ENCODE data around the gene GPR35. TPM values are rescaled to one million over a fixed set of nuclear protein-coding genes. Genes with fewer than 3 reads are reported as not detected.

The GPR35 gene
- total RNA-seq, 1 donor from 2014 or later: 24.9 TPM

DNA sequence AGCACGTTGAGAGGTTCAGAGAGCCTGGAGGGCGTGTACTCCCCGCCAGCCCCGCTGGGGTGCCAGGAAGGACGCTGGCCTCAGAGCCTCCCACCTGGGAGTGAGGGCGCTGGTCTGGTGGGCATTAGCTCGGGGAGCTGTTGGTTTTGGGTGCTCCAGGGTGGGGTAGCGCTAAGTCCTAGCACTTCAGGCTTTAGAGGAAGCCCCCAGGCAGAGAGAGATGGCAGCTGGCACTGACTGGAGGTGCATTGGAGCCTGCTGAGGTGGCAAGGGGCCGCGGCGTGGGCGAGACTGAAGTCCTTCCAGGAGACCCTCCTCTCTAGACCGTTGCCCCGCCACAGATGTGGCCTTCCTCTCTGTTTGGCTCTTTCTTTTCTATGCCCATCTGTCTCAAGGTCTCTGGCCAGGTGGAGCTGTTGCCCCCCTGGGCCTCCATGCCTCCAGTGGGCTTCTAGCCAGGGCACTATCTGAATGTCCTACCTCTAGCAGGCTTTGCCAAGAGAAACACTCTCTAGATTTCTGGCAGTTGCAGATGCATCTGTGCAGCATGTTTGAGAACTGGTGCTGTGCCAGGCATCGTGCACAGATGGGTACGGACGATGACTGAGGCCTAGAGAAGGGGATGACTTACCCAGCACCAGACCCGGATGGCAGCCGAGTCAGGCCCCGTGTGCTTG lies 32.1 kb upstream of the GPR35 start:
- H3K27ac Mint-ChIP-seq: no peak overlapping the region
- H3K9me3 Mint-ChIP-seq: no peaks in the 10 kb centered on the region
- no peak overlapping the region for H3K4me3 Mint-ChIP-seq (ENCODE audit: low read depth)
- intact Hi-C loops (cut with micrococcal nuclease): no loop called here
- H3K27me3 Mint-ChIP-seq (ENCODE audit: low read depth): no peaks in the 10 kb centered on the region
- H3K4me1 Mint-ChIP-seq (ENCODE audit: low read depth): peaks cover 10% of the 10 kb centered on the region
- no peak for DNase-seq (ENCODE audit: low spot score)
- H3K36me3 Mint-ChIP-seq (ENCODE audit: low read depth): peaks cover 28% of the 10 kb centered on the region

GRCh38 chr2:240593703-240594451 lies 31.4 kb upstream of the GPR35 start:
- intact Hi-C loops (cut with micrococcal nuclease): no loop called here
- H3K27me3 Mint-ChIP-seq (ENCODE audit: low read depth): no peaks in the 10 kb centered on the region
- DNase-seq (ENCODE audit: low spot score): no peak
- peaks cover 3% of the 10 kb centered on the region for H3K4me1 Mint-ChIP-seq (ENCODE audit: low read depth)
- H3K9me3 Mint-ChIP-seq: no peaks in the 10 kb centered on the region
- H3K27ac Mint-ChIP-seq: no peak overlapping the region
- no peak overlapping the region for H3K4me3 Mint-ChIP-seq (ENCODE audit: low read depth)
- H3K36me3 Mint-ChIP-seq (ENCODE audit: low read depth): peaks cover 27% of the 10 kb centered on the region

GRCh38 chr2:240594511-240595380 lies 30.5 kb upstream of the GPR35 start:
- Mint-ChIP-seq H3K36me3 (ENCODE audit: low read depth) (peaks cover 21% of the 10 kb centered on the region), H3K9me3 (no peaks in the 10 kb centered on the region), H3K4me3 (ENCODE audit: low read depth) (no peak overlapping the region), H3K4me1 (ENCODE audit: low read depth) (no peaks in the 10 kb centered on the region), H3K27me3 (ENCODE audit: low read depth) (no peaks in the 10 kb centered on the region), H3K27ac (no peak overlapping the region)
- DNase-seq (ENCODE audit: low spot score): no peak
- intact Hi-C loops (cut with micrococcal nuclease): no loop called here

GRCh38 chr2:240595381-240596079 lies 29.8 kb upstream of the GPR35 start:
- H3K4me3 Mint-ChIP-seq (ENCODE audit: low read depth): no peak overlapping the region
- no peaks in the 10 kb centered on the region for H3K27me3 Mint-ChIP-seq (ENCODE audit: low read depth)
- DNase-seq (ENCODE audit: low spot score): peak; percentile 43
- H3K36me3 Mint-ChIP-seq (ENCODE audit: low read depth): peaks cover 21% of the 10 kb centered on the region
- intact Hi-C loops (cut with micrococcal nuclease): no loop called here
- H3K9me3 Mint-ChIP-seq: no peaks in the 10 kb centered on the region
- H3K4me1 Mint-ChIP-seq (ENCODE audit: low read depth): no peaks in the 10 kb centered on the region
- H3K27ac Mint-ChIP-seq: no peak overlapping the region

DNA sequence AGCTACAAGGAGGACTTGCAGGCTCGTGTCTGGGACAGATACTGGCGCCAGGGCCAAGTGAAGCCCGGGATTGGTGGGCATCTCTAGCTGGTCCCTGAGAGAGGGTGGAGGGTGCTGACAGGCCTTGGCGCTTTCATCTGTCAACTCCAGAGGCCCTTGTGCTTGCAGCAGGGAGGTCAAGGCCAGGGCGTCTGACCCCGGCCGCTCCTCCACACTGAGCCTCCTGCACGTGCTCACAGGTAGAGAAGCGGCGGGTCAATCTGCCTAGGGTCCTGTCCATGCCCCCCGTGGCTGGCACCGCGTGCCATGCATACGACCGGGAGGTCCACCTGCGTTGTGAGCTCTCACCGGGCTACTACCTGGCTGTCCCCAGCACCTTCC lies 29.2 kb upstream of the GPR35 start:
- Mint-ChIP-seq H3K4me3 (ENCODE audit: low read depth) (no peak overlapping the region), H3K4me1 (ENCODE audit: low read depth) (no peaks in the 10 kb centered on the region), H3K9me3 (no peaks in the 10 kb centered on the region), H3K36me3 (ENCODE audit: low read depth) (peaks cover 18% of the 10 kb centered on the region), H3K27ac (no peak overlapping the region), H3K27me3 (ENCODE audit: low read depth) (no peaks in the 10 kb centered on the region)
- intact Hi-C loops (cut with micrococcal nuclease): no loop called here
- no peak for DNase-seq (ENCODE audit: low spot score)

DNA sequence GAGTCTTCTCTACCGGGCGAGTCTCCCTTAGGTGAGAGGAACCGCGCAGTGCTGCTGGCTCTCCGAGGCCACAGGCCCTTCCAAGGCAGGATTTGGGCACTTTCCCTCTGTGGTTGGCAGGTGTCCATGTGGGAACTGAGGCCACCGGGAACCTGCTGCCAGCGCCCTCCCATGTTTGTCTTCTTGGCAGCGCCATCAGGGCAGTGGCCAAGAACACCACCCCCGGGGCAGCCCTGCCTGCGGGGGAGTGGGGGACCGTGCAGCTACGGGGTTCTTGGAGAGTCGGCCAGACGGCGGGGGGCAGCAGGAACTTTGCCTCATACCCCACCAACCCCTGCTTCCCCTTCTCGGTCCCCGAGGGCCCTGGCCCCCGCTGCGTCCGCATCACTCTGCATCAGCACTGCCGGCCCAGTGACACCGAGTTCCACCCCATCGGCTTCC lies 28.8 kb upstream of the GPR35 start:
- H3K9me3 Mint-ChIP-seq: no peaks in the 10 kb centered on the region
- intact Hi-C loops (cut with micrococcal nuclease): no loop called here

DNA sequence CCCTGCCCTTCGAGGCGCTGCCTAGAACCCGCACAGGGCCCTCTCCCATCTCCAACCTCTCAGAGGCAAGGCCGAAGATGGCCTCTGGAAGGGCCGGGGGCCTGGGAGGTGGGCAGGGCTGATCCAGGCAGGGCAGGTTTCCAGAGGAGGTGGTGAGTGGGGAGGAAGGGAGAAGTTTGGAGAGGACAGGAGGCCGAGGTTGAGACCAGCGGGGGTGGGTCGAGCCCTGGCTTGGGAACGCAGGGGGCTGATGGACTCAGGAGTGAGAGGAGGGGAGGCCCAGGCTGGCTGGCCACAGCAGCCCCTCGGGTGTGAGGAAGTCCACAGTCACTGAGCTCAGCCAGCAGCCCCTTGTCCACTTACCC lies 28.2 kb upstream of the GPR35 start:
- Mint-ChIP-seq H3K9me3 (no peaks in the 10 kb centered on the region), H3K36me3 (ENCODE audit: low read depth) (peaks cover 12% of the 10 kb centered on the region), H3K27ac (no peak overlapping the region), H3K27me3 (ENCODE audit: low read depth) (no peaks in the 10 kb centered on the region), H3K4me1 (ENCODE audit: low read depth) (no peaks in the 10 kb centered on the region), H3K4me3 (ENCODE audit: low read depth) (no peak overlapping the region)
- intact Hi-C loops (cut with micrococcal nuclease): no loop called here
- DNase-seq (ENCODE audit: low spot score): no peak

More for the DNA sequence above, 28.8 kb upstream of the GPR35 start:
- no peak for DNase-seq (ENCODE audit: low spot score)
- Mint-ChIP-seq H3K36me3 (ENCODE audit: low read depth) (peaks cover 14% of the 10 kb centered on the region), H3K27ac (no peak overlapping the region), H3K4me3 (ENCODE audit: low read depth) (no peak overlapping the region), H3K27me3 (ENCODE audit: low read depth) (no peaks in the 10 kb centered on the region), H3K4me1 (ENCODE audit: low read depth) (no peaks in the 10 kb centered on the region)

GRCh38 chr2:240597419-240598181 lies 27.7 kb upstream of the GPR35 start:
- H3K4me3 Mint-ChIP-seq (ENCODE audit: low read depth): no peak overlapping the region
- H3K4me1 Mint-ChIP-seq (ENCODE audit: low read depth): no peaks in the 10 kb centered on the region
- no peaks in the 10 kb centered on the region for H3K27me3 Mint-ChIP-seq (ENCODE audit: low read depth)
- no peak for DNase-seq (ENCODE audit: low spot score)
- no peak overlapping the region for H3K27ac Mint-ChIP-seq
- intact Hi-C loops (cut with micrococcal nuclease): no loop called here
- peaks cover 7% of the 10 kb centered on the region for H3K36me3 Mint-ChIP-seq (ENCODE audit: low read depth)
- H3K9me3 Mint-ChIP-seq: no peaks in the 10 kb centered on the region

DNA sequence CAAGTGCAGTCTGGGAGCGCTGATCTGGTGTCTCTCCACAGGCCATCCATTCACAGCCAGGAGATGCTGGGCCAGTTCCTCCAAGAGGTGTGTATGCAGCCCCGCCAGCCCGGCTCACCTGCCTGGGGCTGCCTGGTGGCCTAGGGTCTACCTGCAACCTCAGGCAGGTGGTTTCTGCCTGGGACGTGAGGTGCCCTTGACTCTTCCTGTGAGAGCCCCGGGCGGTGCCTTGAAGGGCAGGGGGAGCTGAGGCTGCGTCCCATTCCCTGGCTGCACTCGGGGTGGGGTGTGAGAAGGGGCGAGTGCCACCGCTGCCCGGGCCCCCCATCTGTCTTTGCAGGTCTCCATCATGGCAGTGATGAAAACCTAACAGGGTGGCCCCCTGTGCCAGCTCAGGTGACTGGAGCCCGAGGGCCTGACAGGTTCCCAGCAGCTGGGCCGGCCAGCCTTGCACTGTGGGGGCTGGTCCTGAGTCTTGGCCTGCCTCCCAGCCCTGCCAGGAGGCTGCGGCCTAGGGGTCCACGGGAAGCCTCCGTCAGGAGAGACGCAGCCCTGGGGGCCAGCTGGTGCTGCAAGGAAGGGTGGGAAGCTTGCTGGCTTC lies 26.9 kb upstream of the GPR35 start:
- no peaks in the 10 kb centered on the region for H3K9me3 Mint-ChIP-seq
- intact Hi-C loops (cut with micrococcal nuclease): no loop called here
- peaks cover 5% of the 10 kb centered on the region for H3K36me3 Mint-ChIP-seq (ENCODE audit: low read depth)
- no peak overlapping the region for H3K27ac Mint-ChIP-seq
- H3K27me3 Mint-ChIP-seq (ENCODE audit: low read depth): no peaks in the 10 kb centered on the region
- no peaks in the 10 kb centered on the region for H3K4me1 Mint-ChIP-seq (ENCODE audit: low read depth)
- no peak overlapping the region for H3K4me3 Mint-ChIP-seq (ENCODE audit: low read depth)
- no peak for DNase-seq (ENCODE audit: low spot score)

- intact Hi-C loops (cut with micrococcal nuclease): no loop called here
- no peaks in the 10 kb centered on the region for H3K9me3 Mint-ChIP-seq
- no peak overlapping the region for H3K4me3 Mint-ChIP-seq (ENCODE audit: low read depth)
- no peak overlapping the region for H3K27ac Mint-ChIP-seq
- H3K36me3 Mint-ChIP-seq (ENCODE audit: low read depth): peaks cover 5% of the 10 kb centered on the region
- DNase-seq (ENCODE audit: low spot score): no peak
- no peaks in the 10 kb centered on the region for H3K4me1 Mint-ChIP-seq (ENCODE audit: low read depth)
- no peaks in the 10 kb centered on the region for H3K27me3 Mint-ChIP-seq (ENCODE audit: low read depth)
Observed at GRCh38 chr2:240599141-240599583, 26.1 kb upstream of the GPR35 start.

- Mint-ChIP-seq H3K4me3 (ENCODE audit: low read depth) (no peak overlapping the region), H3K36me3 (ENCODE audit: low read depth) (peaks cover 5% of the 10 kb centered on the region), H3K9me3 (no peaks in the 10 kb centered on the region), H3K4me1 (ENCODE audit: low read depth) (no peaks in the 10 kb centered on the region), H3K27ac (no peak overlapping the region), H3K27me3 (ENCODE audit: low read depth) (no peaks in the 10 kb centered on the region)
- intact Hi-C loops (cut with micrococcal nuclease): no loop called here
- DNase-seq (ENCODE audit: low spot score): no peak
Observed at GRCh38 chr2:240600451-240600961, 24.8 kb upstream of the GPR35 start.
